ENCODE data around the gene SERPINH1. TPM values are rescaled to one million over a fixed set of nuclear protein-coding genes. Genes with fewer than 3 reads are reported as not detected.

Gene SERPINH1
- polyA plus RNA-seq = 100 to 1,000 TPM in 2 of 3 donors, 10 to 100 TPM in 1; 54.8 to 299 (median 110) TPM

GRCh38 chr11:75562048-75562835 lies at the start of gene SERPINH1:
TSS of gene SERPINH1 (plus strand) at chr11:75562253. CDS start at chr11:75566350, 4,097 bp downstream.
- peak within 1 kb of the TSS; percentile 68 for H3K27ac ChIP-seq (ENCODE audit: low read depth, low read length)
- 0 to 1% (median 0%) methylated on average over 50 to 51 of the region's 51 CpGs for WGBS, 3 donors

GRCh38 chr11:75513250-75513649 lies 48.8 kb upstream of the SERPINH1 start:
- 50 to 78% (median 66%) methylated on average over 5 of the region's 5 CpGs for WGBS, 3 donors

GRCh38 chr11:75514596-75514995 lies 47.5 kb upstream of the SERPINH1 start:
- no peak overlapping the region for H3K27ac ChIP-seq (ENCODE audit: low read depth, low read length)

More at GRCh38 chr11:75513250-75513649, 48.8 kb upstream of the SERPINH1 start:
- no peak overlapping the region for H3K27ac ChIP-seq (ENCODE audit: low read depth, low read length)

GRCh38 chr11:75516140-75516539 lies 45.9 kb upstream of the SERPINH1 start:
- no peak overlapping the region for H3K27ac ChIP-seq (ENCODE audit: low read depth, low read length)
- 91 to 96% (median 94%) methylated on average over 3 of the region's 3 CpGs for WGBS, 3 donors

GRCh38 chr11:75516886-75517285 lies 45.2 kb upstream of the SERPINH1 start:
- 77 to 90% (median 88%) methylated on average over 7 of the region's 7 CpGs for WGBS, 3 donors
- no peak overlapping the region for H3K27ac ChIP-seq (ENCODE audit: low read depth, low read length)

- H3K27ac ChIP-seq (ENCODE audit: low read depth, low read length) = no peak overlapping the region
- WGBS, 3 donors = 71 to 88% (median 71%) methylated on average over 3 of the region's 3 CpGs
Measured at GRCh38 chr11:75518204-75518549, 43.9 kb upstream of the SERPINH1 start.

- H3K27ac ChIP-seq (ENCODE audit: low read depth, low read length) = no peak overlapping the region
- WGBS, 3 donors = 65 to 73% (median 72%) methylated on average over 9 of the region's 9 CpGs
Measured at GRCh38 chr11:75518771-75519653, 43.0 kb upstream of the SERPINH1 start.

GRCh38 chr11:75520688-75521087 lies 41.4 kb upstream of the SERPINH1 start:
- 68 to 73% (median 71%) methylated on average over 7 of the region's 7 CpGs for WGBS, 3 donors
- no peak overlapping the region for H3K27ac ChIP-seq (ENCODE audit: low read depth, low read length)

GRCh38 chr11:75522286-75523044 lies 39.6 kb upstream of the SERPINH1 start:
- WGBS, 3 donors = 74 to 80% (median 76%) methylated on average over 7 of the region's 7 CpGs
- H3K27ac ChIP-seq (ENCODE audit: low read depth, low read length) = no peak overlapping the region

GRCh38 chr11:75523189-75523588 lies 38.9 kb upstream of the SERPINH1 start:
- H3K27ac ChIP-seq (ENCODE audit: low read depth, low read length) = no peak overlapping the region
- WGBS, 3 donors = 42 to 76% (median 68%) methylated on average over 5 of the region's 5 CpGs

GRCh38 chr11:75523811-75524664 lies 38.0 kb upstream of the SERPINH1 start:
- H3K27ac ChIP-seq (ENCODE audit: low read depth, low read length) = no peak overlapping the region
- WGBS, 3 donors = 44 to 75% (median 64%) methylated on average over 10 of the region's 10 CpGs

- WGBS, 3 donors = 4 to 5% (median 4%) methylated on average over 46 to 51 of the region's 51 CpGs
- no peak overlapping the region for H3K27ac ChIP-seq (ENCODE audit: low read depth, low read length)
Measured at GRCh38 chr11:75524665-75525432, 37.2 kb upstream of the SERPINH1 start.

GRCh38 chr11:75525433-75526191 lies 36.4 kb upstream of the SERPINH1 start, which contains the start of gene GDPD5:
TSS of gene GDPD5 (minus strand) at chr11:75525941. CDS start at chr11:75477735, 48,206 bp downstream.
- 0 to 1% (median 1%) methylated on average over 62 to 99 of the region's 99 CpGs for WGBS, 3 donors
- no peak within 1 kb of the TSS for H3K27ac ChIP-seq (ENCODE audit: low read depth, low read length)

GRCh38 chr11:75526192-75526541 lies 35.9 kb upstream of the SERPINH1 start:
- no peak overlapping the region for H3K27ac ChIP-seq (ENCODE audit: low read depth, low read length)
- WGBS, 3 donors = 2 to 5% (median 3%) methylated on average over 20 to 21 of the region's 21 CpGs

GRCh38 chr11:75527130-75527529 lies 34.9 kb upstream of the SERPINH1 start:
- WGBS, 3 donors = 95 to 97% (median 95%) methylated on average over 5 of the region's 5 CpGs
- no peak overlapping the region for H3K27ac ChIP-seq (ENCODE audit: low read depth, low read length)

GRCh38 chr11:75527938-75528735 lies 33.9 kb upstream of the SERPINH1 start:
- no peak overlapping the region for H3K27ac ChIP-seq (ENCODE audit: low read depth, low read length)
- 60 to 71% (median 65%) methylated on average over 10 of the region's 10 CpGs for WGBS, 3 donors

All from adipose tissue (tissue), 3 donors.